Transverse colon (tissue), 4 donors: ENCODE measurements around the gene CYFIP2. TPM values are rescaled to one million over a fixed set of nuclear protein-coding genes. Genes with fewer than 3 reads are reported as not detected.

Experiments
- DNase-seq: peaks from one replicate; pipeline ENCODE4 v3.0.0-alpha.2; 2019
- H3K27ac ChIP-seq, 4 donors: fragments of 200-600 bp; sonication (generic); 2 replicates each; pipeline ENCODE4 v1.5.1; 2016 to 2018; ENCODE audit warnings: inconsistent platforms in 4 of 4
- H3K27me3 ChIP-seq: fragments of 200-600 bp; sonication (generic); 2 replicates; pipeline ENCODE4 v1.5.1; 2017; ENCODE audit warnings: inconsistent platforms
- H3K36me3 ChIP-seq, 4 donors: fragments of 200-600 bp; sonication (generic); 2 replicates each; pipeline ENCODE4 v1.5.1; 2017 to 2019; ENCODE audit warnings: inconsistent platforms in 4 of 4
- H3K4me1 ChIP-seq, 4 donors: fragments of 200-600 bp; sonication (generic); 2 replicates each; pipeline ENCODE4 v1.5.1; 2017 to 2020; ENCODE audit warnings: inconsistent platforms in 4 of 4
- H3K4me3 ChIP-seq, 4 donors: fragments of 200-600 bp; sonication (generic); 1 replicate in 1 of 4; 2 replicates in 3 of 4; pipeline versions ENCODE4 v1.5.1 to v1.6.1; 2017 to 2019; ENCODE audit warnings: inconsistent platforms in 4 of 4
- H3K9me3 ChIP-seq, 2 donors: fragments of 200-600 bp; sonication (generic); 2 replicates each; pipeline ENCODE4 v1.5.1; 2017 to 2019; ENCODE audit warnings: inconsistent platforms in 2 of 2
- CTCF ChIP-seq, 5 experiments: fragments of 200-600 bp in 3 of 5; fragments of 450-650 bp in 2 of 5; sonication (generic) in 3 of 5; IDR thresholded peaks; 1 replicate in 2 of 5; 2 replicates in 3 of 5; pipeline ENCODE4 v1.5.1; 2016 to 2017; ENCODE audit warnings: antibody characterized with exemption in 5 of 5, inconsistent platforms in 3 of 5, mild to moderate bottlenecking in 2 of 5, moderate library complexity in 1 of 5
- EP300 ChIP-seq: sonication (generic); formaldehyde crosslinking; IDR thresholded peaks from one replicate; pipeline ENCODE4 v1.6.1; 2017; ENCODE audit warnings: antibody characterized with exemption, low read depth
- POLR2A ChIP-seq: fragments of 450-650 bp; IDR thresholded peaks from one replicate; pipeline ENCODE4 v1.6.1; 2016; ENCODE audit warnings: antibody characterized with exemption, mild to moderate bottlenecking, moderate library complexity
- POLR2AphosphoS5 ChIP-seq, 3 donors: sonication (generic); formaldehyde crosslinking; IDR thresholded peaks; one replicate each; pipeline ENCODE4 v1.6.1; 2016; ENCODE audit warnings: antibody characterized with exemption in 3 of 3
- WGBS, 2 donors: methylation state at CpG; one replicate each; pipeline ENCODE4 v1.1.5; 2018; ENCODE audit warnings: low coverage in 1 of 2; 5-methylcytosine and 5-hydroxymethylcytosine counted together
- in situ Hi-C, 4 donors: fragments of 200-750 bp; cut with MboI; loops; one replicate each; pipeline versions ENCODE4 v1.15.0 to v1.15.1; 2017; ENCODE audit warnings: low sequenced_read_pairs in 3 of 4, low pct_ligation_motif_present in 1 of 4, low pct_unique_long_range_greater_than_20kb in 1 of 4
- intact Hi-C: fragments of 100-400 bp; cut with DNase I; formaldehyde crosslinking; loops from one replicate; pipeline ENCODE4 v1.15.1; 2023; ENCODE audit warnings: low total_unique reads
- total RNA-seq, 4 donors: library from RNA; depleted of rRNA; stranded (reverse); fragments of >200 nt; gene quantifications; one replicate each; pipeline ENCODE4 v1.1.0, GENCODE V29; 2016

Gene CYFIP2
- 100 to 1,000 TPM in 1 of 4 donors, 10 to 100 TPM in 3; 34.0 to 134 (median 41.6) TPM for total RNA-seq

- intact Hi-C loops, result no loop called here
- Histone ChIP-seq H3K4me3 (peak within 1 kb of the TSS; percentile 68 to 89 (median 80)), H3K27ac (peak within 1 kb of the TSS; percentile 70 to 83 (median 76)), H3K27me3 (no peaks in the 10 kb centered on the region), H3K36me3 (no peaks in the 10 kb centered on the region), H3K4me1 (peaks cover 4 to 28% (median 14%) of the 10 kb centered on the region in 4 donors), H3K9me3 (no peaks in the 10 kb centered on the region)
- in situ Hi-C loops, result no loop called here
- WGBS, 2 donors, result 0% methylated on average over 14 of the region's 58 CpGs; no CpG with 5 or more reads in 1 of the 2 donors
- TF ChIP-seq CTCF (IDR thresholded peaks at IDR 0.05) (no peak), EP300 (no peak), POLR2AphosphoS5 (IDR thresholded peaks at IDR 0.05) (peak; percentile 33 to 48 (median 40)), POLR2A (no peak)
- DNase-seq, result peak; percentile 80
Observed at GRCh38 chr5:157265714-157266285, at the start of gene CYFIP2. Gene CYFIP2 (plus strand): TSS chr5:157266123. CDS start chr5:157285362, 19,239 bp downstream.

GRCh38 chr5:157216391-157217142 is 49.4 kb upstream of the CYFIP2 start:
- no peaks in the 10 kb centered on the region for H3K27me3 ChIP-seq
- 75 to 83% methylated on average over 3 to 6 of the region's 6 CpGs for WGBS, 2 donors
- no peaks in the 10 kb centered on the region for H3K9me3 ChIP-seq
- no peak for DNase-seq
- TF ChIP-seq CTCF (IDR thresholded peaks at IDR 0.05) (no peak), POLR2AphosphoS5 (IDR thresholded peaks at IDR 0.05) (no peak), EP300 (no peak)
- in situ Hi-C loops (no loop called here), intact Hi-C loops (loop anchor here (10.0 kb wide), 1 partner anchor 1918 kb away; no protein-coding TSS in a partner anchor)
- H3K4me3 ChIP-seq, result no peak overlapping the region
- H3K4me1 ChIP-seq, result no peaks in the 10 kb centered on the region
- no peak overlapping the region for H3K27ac ChIP-seq
- H3K36me3 ChIP-seq, result no peaks in the 10 kb centered on the region

DNA sequence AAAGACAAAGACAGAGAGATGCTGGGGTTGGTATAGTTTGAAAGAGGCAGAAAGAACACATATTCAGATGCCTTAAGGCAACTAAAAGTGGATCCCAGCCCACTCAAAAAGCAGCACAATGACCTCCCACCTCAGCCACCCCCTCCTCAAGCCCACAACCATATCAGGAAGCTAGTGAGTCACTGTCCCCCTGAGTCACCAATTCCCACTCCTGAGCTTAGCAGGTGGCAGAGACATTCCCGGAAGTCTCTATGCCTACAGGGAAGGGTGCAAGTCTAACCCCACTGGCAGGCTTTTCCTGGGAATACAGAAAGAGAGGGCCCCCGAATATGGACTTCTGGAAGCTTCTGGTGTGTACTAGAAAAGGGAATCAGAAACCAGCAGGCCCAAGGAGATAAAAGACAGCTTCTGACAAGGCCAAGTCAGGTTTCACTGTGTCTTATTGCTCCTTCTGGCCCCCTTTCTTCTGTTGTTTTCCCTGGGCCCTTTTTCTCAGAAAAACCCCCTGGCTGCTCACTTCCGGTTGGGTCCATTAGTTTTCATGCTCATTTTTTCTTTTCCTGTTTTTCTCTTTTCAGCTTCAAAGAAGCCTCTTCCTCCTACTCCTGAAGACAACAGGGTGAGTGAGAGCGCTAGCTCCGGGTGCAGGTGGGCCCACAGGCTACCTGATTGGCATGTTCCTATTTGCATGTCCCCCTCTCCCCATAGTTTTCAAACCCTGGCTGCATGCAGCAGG is 48.5 kb upstream of the CYFIP2 start:
- no peak overlapping the region for H3K27ac ChIP-seq
- no peak overlapping the region for H3K4me3 ChIP-seq
- H3K9me3 ChIP-seq, result no peaks in the 10 kb centered on the region
- in situ Hi-C loops (no loop called here), intact Hi-C loops (loop anchor here (10.0 kb wide), 1 partner anchor 1917 kb away; no protein-coding TSS in a partner anchor)
- no peaks in the 10 kb centered on the region for H3K4me1 ChIP-seq
- no peaks in the 10 kb centered on the region for H3K36me3 ChIP-seq
- TF ChIP-seq POLR2A (no peak), EP300 (no peak), CTCF (IDR thresholded peaks at IDR 0.05) (no peak), POLR2AphosphoS5 (IDR thresholded peaks at IDR 0.05) (no peak)
- DNase-seq, result no peak
- no peaks in the 10 kb centered on the region for H3K27me3 ChIP-seq
- 56 to 78% methylated on average over 2 to 5 of the region's 5 CpGs for WGBS, 2 donors
